ENCODE data around the gene CFAP61. TPM values are rescaled to one million over a fixed set of nuclear protein-coding genes. Genes with fewer than 3 reads are reported as not detected.

CFAP61 gene
- total RNA-seq, 2 experiments from 2014 or later: not detected

GRCh38 chr20:20017001-20017843, 35.1 kb upstream of the CFAP61 start, which contains the start of gene NAA20:
Gene NAA20 (plus strand): TSS chr20:20017362. CDS start chr20:20017397, 35 bp downstream.
- ATAC-seq (peak; percentile 96), DNase-seq (peak; percentile 94)
- intact Hi-C loops (cut with micrococcal nuclease): loop anchor here (2.0 kb wide), 1 partner anchor 36 kb away; the partner anchor contains the start of genes CFAP61 and CRNKL1
- Mint-ChIP-seq H3K4me3 (peak within 1 kb of the TSS; percentile 85), H3K9me3 (no peaks in the 10 kb centered on the region), H3K27ac (peak within 1 kb of the TSS; percentile 84), H3K27me3 (no peaks in the 10 kb centered on the region), H3K36me3 (ENCODE audit: low read depth) (peaks cover 30% of the 10 kb centered on the region), H3K4me1 (ENCODE audit: low read depth) (peaks cover 51% of the 10 kb centered on the region)
- ChIA-PET CTCF (interaction anchor here (1.0 to 2.1 kb wide), 3 partner anchors 10 to 35 kb away, joined by 3 to 11 read pairs (median 10); partner anchors contain the start of genes CFAP61 and CRNKL1), POLR2A (interaction anchor here (0.7 to 2.1 kb wide), 9 partner anchors 9 to 1422 kb away, joined by 3 to 15 read pairs (median 5); partner anchors contain the start of genes CFAP61 and CRNKL1)
- peak; percentile 44 for TF ChIP-seq CTCF (IDR thresholded peaks at IDR 0.05)

DNA sequence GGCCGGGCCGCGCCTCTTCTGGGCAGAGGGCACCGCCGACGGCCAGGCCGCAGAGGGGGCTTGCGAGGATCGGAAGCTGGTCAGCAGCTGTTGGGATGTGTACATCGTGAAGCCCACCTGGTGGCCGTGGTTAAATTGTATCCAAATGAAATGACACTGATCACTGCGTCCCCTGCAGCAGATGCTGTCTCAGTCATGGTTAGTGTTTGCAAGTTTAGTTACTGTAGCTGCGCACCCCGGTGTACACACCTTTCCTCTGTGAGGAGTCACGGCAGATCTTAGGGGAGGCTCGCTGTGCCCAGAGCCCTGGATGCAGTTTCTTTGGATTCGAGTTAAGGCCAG, 34.5 kb upstream of the CFAP61 start:
- intact Hi-C loops (cut with micrococcal nuclease): loop anchor here (2.0 kb wide), 1 partner anchor 35 kb away; the partner anchor contains the start of genes CFAP61 and CRNKL1
- peaks cover 33% of the 10 kb centered on the region for H3K36me3 Mint-ChIP-seq (ENCODE audit: low read depth)
- no peaks in the 10 kb centered on the region for H3K9me3 Mint-ChIP-seq
- peak; percentile 43 for DNase-seq
- peak; percentile 26 for ATAC-seq
- peaks cover 56% of the 10 kb centered on the region for H3K4me1 Mint-ChIP-seq (ENCODE audit: low read depth)
- POLR2A ChIA-PET: interaction anchor here (1.3 to 2.1 kb wide), 4 partner anchors 12 to 34 kb away, joined by 4 to 15 read pairs (median 7); partner anchors contain the start of genes CFAP61 and CRNKL1
- no peak for TF ChIP-seq CTCF (IDR thresholded peaks at IDR 0.05)
- peak overlapping the region; percentile 85 for H3K4me3 Mint-ChIP-seq
- CTCF ChIA-PET: interaction anchor here (0.7 to 2.1 kb wide), 3 partner anchors 9 to 35 kb away, joined by 3 to 11 read pairs (median 10); partner anchors contain the start of genes CFAP61 and CRNKL1
- H3K27me3 Mint-ChIP-seq: no peaks in the 10 kb centered on the region
- H3K27ac Mint-ChIP-seq: peak overlapping the region; percentile 84

DNA sequence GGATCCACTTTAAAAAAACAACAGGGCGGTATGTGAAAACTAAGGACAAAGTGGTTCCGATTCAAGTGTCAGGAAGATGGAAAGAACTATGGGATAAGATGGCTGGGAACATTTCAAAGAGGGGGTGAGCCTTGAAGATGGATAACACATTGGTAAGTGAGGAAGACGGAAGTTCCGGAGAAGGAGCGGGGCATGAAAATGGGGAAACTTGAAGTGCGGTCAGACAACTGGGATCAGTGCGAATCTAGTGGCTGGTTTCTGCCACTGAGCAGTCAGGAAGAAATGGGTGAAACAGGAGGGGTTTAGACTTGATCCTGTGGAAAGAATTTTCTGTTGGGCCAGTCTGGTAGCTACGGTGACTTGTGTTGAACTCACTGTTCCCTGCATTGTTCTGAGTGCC, 34.0 kb upstream of the CFAP61 start:
- no peak for TF ChIP-seq CTCF (IDR thresholded peaks at IDR 0.05)
- peak overlapping the region; percentile 85 for H3K4me3 Mint-ChIP-seq
- peaks cover 34% of the 10 kb centered on the region for H3K36me3 Mint-ChIP-seq (ENCODE audit: low read depth)
- peaks cover 57% of the 10 kb centered on the region for H3K4me1 Mint-ChIP-seq (ENCODE audit: low read depth)
- intact Hi-C loops (cut with micrococcal nuclease): no loop called here
- ATAC-seq (no peak), DNase-seq (no peak)
- ChIA-PET CTCF (interaction anchor here (0.7 to 2.1 kb wide), 2 partner anchors 15 to 34 kb away, joined by 3 to 10 read pairs; partner anchors contain the start of genes CFAP61 and CRNKL1), POLR2A (interaction anchor here (1.3 to 2.1 kb wide), 4 partner anchors 11 to 34 kb away, joined by 4 to 15 read pairs (median 7); partner anchors contain the start of genes CFAP61 and CRNKL1)
- no peaks in the 10 kb centered on the region for H3K27me3 Mint-ChIP-seq
- H3K9me3 Mint-ChIP-seq: no peaks in the 10 kb centered on the region
- peak overlapping the region; percentile 84 for H3K27ac Mint-ChIP-seq

- no peak for TF ChIP-seq CTCF (IDR thresholded peaks at IDR 0.05)
Observed at GRCh38 chr20:20019123-20019522, 33.2 kb upstream of the CFAP61 start.

More at GRCh38 chr20:20019123-20019522, 33.2 kb upstream of the CFAP61 start:
- Mint-ChIP-seq H3K27me3 (no peaks in the 10 kb centered on the region), H3K4me1 (ENCODE audit: low read depth) (peaks cover 62% of the 10 kb centered on the region), H3K4me3 (peak overlapping the region; percentile 85), H3K36me3 (ENCODE audit: low read depth) (peaks cover 42% of the 10 kb centered on the region), H3K27ac (peak overlapping the region; percentile 73), H3K9me3 (no peaks in the 10 kb centered on the region)
- ATAC-seq: no peak
- no peak for DNase-seq
- ChIA-PET CTCF (interaction anchor here (1.1 kb wide), 1 partner anchor 26 kb away, joined by 3 read pairs; no protein-coding TSS in a partner anchor), POLR2A (interaction anchor here (1.0 kb wide), 1 partner anchor 12 kb away, joined by 3 read pairs; no protein-coding TSS in a partner anchor)
- intact Hi-C loops (cut with micrococcal nuclease): no loop called here

All from activated CD8-positive, alpha-beta T cell treated with anti-CD3 and anti-CD28 coated beads for 36 hours (primary cell).